Thyroid gland (tissue), 4 donors: ENCODE measurements around the gene NLGN1. TPM values are rescaled to one million over a fixed set of nuclear protein-coding genes. Genes with fewer than 3 reads are reported as not detected.

Experiments
- DNase-seq, 2 donors: peaks; one replicate each; pipeline ENCODE4 v3.0.0-alpha.2; 2019
- H3K27ac ChIP-seq, 3 donors: fragments of 200-600 bp; sonication (generic); 1 replicate in 2 of 3; 2 replicates in 1 of 3; pipeline ENCODE4 v1.5.1; 2016 to 2019; ENCODE audit warnings: mild to moderate bottlenecking in 1 of 3, moderate library complexity in 1 of 3
- H3K27me3 ChIP-seq: fragments of 200-600 bp; sonication (generic); one replicate; pipeline ENCODE4 v1.5.1; 2019
- H3K36me3 ChIP-seq, 2 donors: fragments of 200-600 bp; sonication (generic); one replicate each; pipeline ENCODE4 v1.5.1; 2016 to 2019
- H3K4me1 ChIP-seq, 2 donors: fragments of 200-600 bp; sonication (generic); one replicate each; pipeline ENCODE4 v1.5.1; 2017 to 2019
- H3K4me3 ChIP-seq, 3 donors: fragments of 200-600 bp; sonication (generic); replicated peaks in 1 of 3; 1 replicate in 2 of 3; 2 replicates in 1 of 3; pipeline ENCODE4 v1.5.1; 2016; ENCODE audit warnings: mild to moderate bottlenecking in 1 of 3
- H3K9me3 ChIP-seq: fragments of 200-600 bp; sonication (generic); one replicate; pipeline ENCODE4 v1.5.1; 2017
- POLR2A ChIP-seq, 2 donors: fragments of 450-650 bp; IDR thresholded peaks; one replicate each; pipeline ENCODE4 v1.6.1; 2017; ENCODE audit warnings: antibody characterized with exemption in 2 of 2, mild to moderate bottlenecking in 2 of 2, moderate library complexity in 1 of 2
- WGBS, 2 donors: methylation state at CpG; one replicate each; pipeline ENCODE4 v1.1.5; 2017; 5-methylcytosine and 5-hydroxymethylcytosine counted together
- intact Hi-C: fragments of 100-400 bp; cut with DNase I; formaldehyde crosslinking; loops from one replicate; pipeline ENCODE4 v1.15.1; 2023
- total RNA-seq, 4 donors: library from RNA; depleted of rRNA; stranded (reverse); fragments of >200 nt; gene quantifications; one replicate each; pipeline ENCODE4 v1.2.3, GENCODE V29; 2016
- TF ChIP-seq, protein P1 (sequence below), 6 experiments: fragments of 200-600 bp in 3 of 6; fragments of 450-650 bp in 3 of 6; sonication (generic) in 3 of 6; IDR thresholded peaks; one replicate each; pipeline ENCODE4 v1.5.1; 2016 to 2019; ENCODE audit warnings: antibody characterized with exemption in 6 of 6, mild to moderate bottlenecking in 2 of 6, inconsistent platforms in 1 of 6, moderate library complexity in 1 of 6

NLGN1 gene
- total RNA-seq, 4 donors from 2014 or later = 2.4 to 13.9 (median 2.9) TPM

- Histone ChIP-seq H3K27me3 (no peaks in the 10 kb centered on the region), H3K9me3 (no peaks in the 10 kb centered on the region), H3K36me3 (no peaks in the 10 kb centered on the region), H3K27ac (no peak overlapping the region), H3K4me1 (no peaks in the 10 kb centered on the region), H3K4me3 (no peak overlapping the region)
- WGBS, 2 donors = 37 to 46% methylated on average over 5 of the region's 5 CpGs
- TF ChIP-seq, protein P1, sequence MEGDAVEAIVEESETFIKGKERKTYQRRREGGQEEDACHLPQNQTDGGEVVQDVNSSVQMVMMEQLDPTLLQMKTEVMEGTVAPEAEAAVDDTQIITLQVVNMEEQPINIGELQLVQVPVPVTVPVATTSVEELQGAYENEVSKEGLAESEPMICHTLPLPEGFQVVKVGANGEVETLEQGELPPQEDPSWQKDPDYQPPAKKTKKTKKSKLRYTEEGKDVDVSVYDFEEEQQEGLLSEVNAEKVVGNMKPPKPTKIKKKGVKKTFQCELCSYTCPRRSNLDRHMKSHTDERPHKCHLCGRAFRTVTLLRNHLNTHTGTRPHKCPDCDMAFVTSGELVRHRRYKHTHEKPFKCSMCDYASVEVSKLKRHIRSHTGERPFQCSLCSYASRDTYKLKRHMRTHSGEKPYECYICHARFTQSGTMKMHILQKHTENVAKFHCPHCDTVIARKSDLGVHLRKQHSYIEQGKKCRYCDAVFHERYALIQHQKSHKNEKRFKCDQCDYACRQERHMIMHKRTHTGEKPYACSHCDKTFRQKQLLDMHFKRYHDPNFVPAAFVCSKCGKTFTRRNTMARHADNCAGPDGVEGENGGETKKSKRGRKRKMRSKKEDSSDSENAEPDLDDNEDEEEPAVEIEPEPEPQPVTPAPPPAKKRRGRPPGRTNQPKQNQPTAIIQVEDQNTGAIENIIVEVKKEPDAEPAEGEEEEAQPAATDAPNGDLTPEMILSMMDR (IDR thresholded peaks at IDR 0.05) = no peak
- no peak for TF ChIP-seq POLR2A (IDR thresholded peaks at IDR 0.05)
- intact Hi-C loops = no loop called here
- peak; percentile 46 to 67 for DNase-seq
Measured at GRCh38 chr3:174197416-174197815, 799.9 kb downstream of the NLGN1 start.

- WGBS, 2 donors = 69 to 70% methylated on average over 1 of the region's 1 CpG
- Histone ChIP-seq H3K27ac (no peak overlapping the region), H3K36me3 (no peaks in the 10 kb centered on the region), H3K4me3 (no peak overlapping the region), H3K4me1 (no peaks in the 10 kb centered on the region), H3K27me3 (no peaks in the 10 kb centered on the region), H3K9me3 (no peaks in the 10 kb centered on the region)
- no peak for DNase-seq
- intact Hi-C loops = no loop called here
- TF ChIP-seq, protein P1 (IDR thresholded peaks at IDR 0.05) = no peak
- no peak for TF ChIP-seq POLR2A (IDR thresholded peaks at IDR 0.05)
Measured at GRCh38 chr3:174198199-174198598, 800.7 kb downstream of the NLGN1 start.

DNA sequence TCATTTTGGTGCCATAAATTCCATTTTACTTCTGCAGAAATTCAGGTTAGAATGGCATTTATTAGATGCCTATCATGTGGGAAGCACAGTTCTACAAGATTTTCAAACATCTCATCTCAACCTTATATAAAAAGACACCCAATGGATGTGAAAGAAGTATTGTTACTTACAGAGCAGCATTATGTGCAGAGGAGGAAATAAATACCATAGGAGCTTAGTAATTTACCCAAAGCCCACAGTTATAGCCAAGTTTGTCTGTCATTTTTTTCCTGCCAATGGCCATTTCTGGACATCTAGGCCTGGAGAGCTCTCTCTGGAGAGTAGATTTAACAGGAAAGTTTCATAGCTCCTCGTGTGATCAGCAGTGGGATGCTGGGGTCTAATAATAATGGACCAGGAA lies 802.2 kb downstream of the NLGN1 start:
- Histone ChIP-seq H3K27ac (no peak overlapping the region), H3K36me3 (no peaks in the 10 kb centered on the region), H3K4me3 (no peak overlapping the region), H3K4me1 (no peaks in the 10 kb centered on the region), H3K9me3 (no peaks in the 10 kb centered on the region), H3K27me3 (no peaks in the 10 kb centered on the region)
- WGBS, 2 donors = 80 to 94% methylated on average over 1 of the region's 1 CpG
- DNase-seq = no peak
- intact Hi-C loops = no loop called here
- no peak for TF ChIP-seq POLR2A (IDR thresholded peaks at IDR 0.05)
- TF ChIP-seq, protein P1 (IDR thresholded peaks at IDR 0.05) = no peak

DNA sequence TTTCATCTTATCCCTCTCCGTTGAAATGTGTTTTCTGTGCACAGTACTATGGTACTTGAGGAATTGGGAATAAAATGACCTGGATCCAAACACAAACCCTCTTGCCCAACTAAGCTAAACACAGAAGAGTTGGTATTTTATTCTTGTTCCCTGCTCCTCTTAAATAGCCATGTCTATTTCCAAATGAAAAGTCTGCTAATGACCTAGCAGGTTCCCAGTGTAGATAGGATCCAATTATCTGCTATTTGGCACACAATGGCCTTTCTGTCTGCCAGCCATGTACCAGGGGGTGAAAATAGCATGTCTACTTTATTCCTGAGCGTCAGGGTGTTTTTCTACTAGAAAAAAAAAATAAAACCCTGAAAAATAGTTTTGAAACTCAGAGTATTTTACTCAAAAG lies 804.6 kb downstream of the NLGN1 start:
- TF ChIP-seq, protein P1 (IDR thresholded peaks at IDR 0.05) = no peak
- no peak for TF ChIP-seq POLR2A (IDR thresholded peaks at IDR 0.05)
- Histone ChIP-seq H3K27ac (no peak overlapping the region), H3K4me1 (no peaks in the 10 kb centered on the region), H3K4me3 (no peak overlapping the region), H3K36me3 (no peaks in the 10 kb centered on the region), H3K9me3 (no peaks in the 10 kb centered on the region), H3K27me3 (no peaks in the 10 kb centered on the region)
- no peak for DNase-seq
- intact Hi-C loops = no loop called here
- WGBS, 2 donors = 62 to 73% methylated on average over 2 of the region's 2 CpGs

GRCh38 chr3:174202561-174202960 lies 805.0 kb downstream of the NLGN1 start:
- no peaks in the 10 kb centered on the region for H3K27me3 ChIP-seq
- no peak for DNase-seq
- TF ChIP-seq, protein P1 (IDR thresholded peaks at IDR 0.05) = no peak
- no peak for TF ChIP-seq POLR2A (IDR thresholded peaks at IDR 0.05)
- intact Hi-C loops = no loop called here
- no peaks in the 10 kb centered on the region for H3K36me3 ChIP-seq
- no peaks in the 10 kb centered on the region for H3K9me3 ChIP-seq
- no peaks in the 10 kb centered on the region for H3K4me1 ChIP-seq
- no peak overlapping the region for H3K27ac ChIP-seq
- WGBS, 2 donors = 89 to 91% methylated on average over 1 of the region's 1 CpG
- H3K4me3 ChIP-seq = no peak overlapping the region
